HG03439 (cell line): ENCODE results near the gene FMO1.
"Not testable (repeated sequence)": the region's sequence is repeated elsewhere in the genome, so short reads cannot be mapped to it uniquely, and the experiment has no call there.

Experiments used
- ATAC-seq: cut with Tn5 transposase; IDR thresholded peaks from one replicate; pipeline ENCODE4 v1.9.1; 2021; ENCODE audit warnings: mild to moderate bottlenecking, moderate library complexity; ENCODE audit not compliant: unreplicated experiment

FMO1 gene, protein sequence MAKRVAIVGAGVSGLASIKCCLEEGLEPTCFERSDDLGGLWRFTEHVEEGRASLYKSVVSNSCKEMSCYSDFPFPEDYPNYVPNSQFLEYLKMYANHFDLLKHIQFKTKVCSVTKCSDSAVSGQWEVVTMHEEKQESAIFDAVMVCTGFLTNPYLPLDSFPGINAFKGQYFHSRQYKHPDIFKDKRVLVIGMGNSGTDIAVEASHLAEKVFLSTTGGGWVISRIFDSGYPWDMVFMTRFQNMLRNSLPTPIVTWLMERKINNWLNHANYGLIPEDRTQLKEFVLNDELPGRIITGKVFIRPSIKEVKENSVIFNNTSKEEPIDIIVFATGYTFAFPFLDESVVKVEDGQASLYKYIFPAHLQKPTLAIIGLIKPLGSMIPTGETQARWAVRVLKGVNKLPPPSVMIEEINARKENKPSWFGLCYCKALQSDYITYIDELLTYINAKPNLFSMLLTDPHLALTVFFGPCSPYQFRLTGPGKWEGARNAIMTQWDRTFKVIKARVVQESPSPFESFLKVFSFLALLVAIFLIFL

DNA sequence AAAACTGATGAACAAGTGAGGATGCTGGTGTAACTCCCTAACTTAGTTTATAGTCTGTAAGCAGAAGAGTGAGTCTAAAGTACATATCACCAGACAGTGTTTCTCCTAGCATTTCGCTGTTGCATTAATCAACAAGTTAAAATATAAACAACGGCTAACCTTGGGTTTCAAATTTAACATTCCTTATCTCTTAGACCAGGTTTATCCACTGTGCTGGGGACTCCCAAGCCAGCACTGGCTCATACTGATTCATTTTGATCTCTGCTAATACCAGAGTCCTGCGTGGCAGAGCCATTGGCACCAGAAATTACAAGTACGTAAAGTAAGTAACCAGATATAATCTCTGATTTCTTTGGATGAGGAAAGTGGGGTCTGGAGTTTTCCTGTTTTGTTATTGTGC, at the start of gene FMO1:
FMO1 (plus strand) TSS at position 193 of the 400 bp plus-strand sequence. CDS start 9,594 bp downstream, outside the sequence.
- no peak for ATAC-seq

DNA sequence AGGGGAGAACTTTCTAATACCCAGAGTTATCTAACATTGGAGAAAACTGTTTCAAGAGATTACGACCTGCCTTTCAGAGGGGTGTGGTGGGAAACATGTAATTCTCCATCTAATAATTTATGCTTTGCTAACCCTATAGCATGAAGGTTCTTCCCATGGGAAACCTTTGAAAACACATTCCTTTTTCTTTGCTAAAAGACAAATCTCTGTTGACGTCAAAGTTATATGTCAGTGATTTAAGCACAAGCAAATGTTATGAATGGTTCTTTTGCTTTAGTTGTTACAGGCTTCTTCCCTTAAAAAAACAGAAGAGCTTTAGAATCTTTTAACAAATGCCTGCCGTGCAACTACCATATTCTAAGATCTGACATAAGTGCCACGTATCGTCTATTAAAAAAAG, 44.0 kb upstream of the FMO1 start:
- no peak for ATAC-seq

DNA sequence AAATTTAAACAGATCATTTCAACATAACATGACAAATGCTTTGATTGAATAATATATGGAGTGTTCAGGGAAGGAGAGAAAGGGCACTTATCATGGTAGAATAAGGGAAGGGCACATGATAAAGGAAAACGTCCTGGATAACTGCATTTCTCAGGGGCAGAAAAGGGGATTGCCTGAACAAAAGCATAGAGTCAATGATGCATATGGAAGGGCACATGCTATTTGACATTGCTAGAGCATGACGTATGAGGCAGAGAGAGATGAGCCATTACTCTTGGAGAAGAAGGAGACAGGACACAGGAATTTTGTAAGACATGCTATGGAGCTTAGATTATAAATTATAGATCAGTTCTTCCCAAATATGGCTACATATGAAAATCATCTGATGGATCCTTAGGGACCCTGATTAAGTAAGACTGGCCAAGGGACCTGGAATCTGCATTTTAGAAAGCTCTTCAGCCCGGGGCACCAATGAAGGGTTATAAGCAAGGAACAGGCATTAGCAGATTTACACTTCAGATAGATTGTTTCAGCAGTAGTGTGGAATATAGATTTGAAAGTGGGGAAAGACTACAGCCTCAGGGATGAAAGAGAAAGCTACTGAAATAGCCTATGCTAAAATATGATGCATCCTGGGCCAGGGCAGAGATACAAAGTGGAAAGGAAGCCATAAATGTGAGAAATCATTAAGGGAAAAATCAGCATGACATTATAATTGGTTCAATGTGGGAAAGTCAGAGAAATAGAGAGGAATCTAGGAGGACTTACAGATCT, 41.9 kb upstream of the FMO1 start:
- no peak for ATAC-seq

DNA sequence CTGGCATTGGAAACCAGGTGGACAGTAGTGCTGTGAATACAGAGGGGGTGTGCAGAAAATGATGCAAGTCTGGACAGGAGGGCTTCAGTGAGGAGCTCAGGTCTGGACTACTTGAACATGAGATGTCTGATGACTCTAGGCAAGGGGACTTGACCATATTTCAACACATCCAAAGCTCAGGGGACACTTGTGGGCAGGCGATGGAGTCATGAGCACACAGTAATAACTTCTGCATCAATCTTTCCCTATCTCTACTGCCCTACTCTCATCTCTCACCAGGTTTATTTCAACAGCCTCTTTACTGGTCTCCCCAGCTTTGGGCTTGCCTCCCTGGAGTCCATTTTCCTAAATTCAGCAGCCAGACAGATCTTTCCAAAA, 41.3 kb upstream of the FMO1 start:
- no peak for ATAC-seq

DNA sequence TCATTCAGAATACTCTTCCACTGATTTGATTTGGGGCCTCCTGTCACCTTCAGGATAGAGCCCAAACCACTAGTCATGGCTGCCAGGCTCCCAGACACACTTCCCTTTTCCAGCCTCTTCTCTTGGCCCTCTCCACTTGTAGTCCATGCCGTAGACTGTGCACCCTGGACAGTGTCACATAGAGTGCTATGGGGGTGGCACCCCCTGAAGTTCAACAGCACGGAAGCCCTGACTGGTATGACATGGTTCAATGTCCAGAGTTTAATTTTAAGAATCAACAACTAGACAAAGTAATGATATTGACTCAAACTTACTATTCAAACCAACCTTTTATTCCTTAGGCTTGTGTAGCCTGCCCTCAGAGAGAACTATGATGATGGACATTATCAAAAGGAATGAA, 40.9 kb upstream of the FMO1 start:
- ATAC-seq, result no peak

DNA sequence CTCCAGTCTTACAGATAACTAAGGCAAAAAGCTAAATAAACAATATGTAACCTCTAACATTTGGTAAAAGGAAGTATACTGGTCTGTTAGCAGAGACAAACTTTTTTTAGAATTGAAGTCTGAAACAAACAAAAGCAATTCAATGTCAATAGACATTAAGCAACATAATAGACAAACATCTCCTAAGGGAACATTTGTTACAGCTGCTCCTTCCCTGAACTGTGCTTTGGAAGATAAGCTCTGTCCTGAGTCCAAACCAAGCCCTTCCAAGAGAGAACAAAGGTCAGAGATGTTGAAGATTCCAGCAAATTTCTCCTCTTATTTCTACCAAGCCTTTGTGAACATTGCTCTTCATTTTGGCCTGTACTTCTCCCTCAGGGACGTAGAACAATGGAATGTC, 37.9 kb upstream of the FMO1 start:
- no peak for ATAC-seq

DNA sequence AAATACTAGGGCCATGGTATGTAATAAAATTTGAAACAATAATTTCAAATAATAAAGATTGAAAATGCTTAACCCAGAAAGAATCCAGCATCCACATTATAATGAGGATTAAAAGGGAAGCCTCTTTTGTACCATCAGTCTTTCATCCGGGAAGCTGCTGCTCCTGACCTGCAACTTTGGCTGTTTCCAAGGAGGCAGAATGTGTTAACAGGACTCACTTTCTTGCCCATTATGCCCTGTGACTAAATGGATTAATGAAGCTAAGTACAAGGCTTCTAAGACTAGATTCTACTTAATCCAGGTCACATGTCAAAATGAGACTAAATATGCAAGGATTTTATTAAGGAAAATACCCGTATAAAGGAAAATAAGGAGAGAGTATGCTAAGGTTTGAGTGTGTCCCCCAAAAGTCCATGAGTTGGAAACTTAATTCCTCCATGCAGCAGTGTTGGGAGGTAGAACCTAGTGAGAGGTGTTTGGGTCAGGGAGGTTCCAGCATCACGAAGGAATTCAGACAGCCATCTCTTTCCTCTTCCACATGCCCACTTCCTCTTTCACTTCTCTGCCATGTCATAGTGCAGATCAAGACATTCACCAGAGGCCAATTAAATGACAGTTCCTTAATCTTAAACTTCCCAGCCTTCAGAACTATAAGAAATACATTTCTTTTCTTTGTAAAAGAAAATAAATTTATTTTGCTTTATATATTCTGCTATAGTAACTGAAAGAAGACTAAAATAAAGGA, 35.5 kb upstream of the FMO1 start:
- no peak for ATAC-seq

DNA sequence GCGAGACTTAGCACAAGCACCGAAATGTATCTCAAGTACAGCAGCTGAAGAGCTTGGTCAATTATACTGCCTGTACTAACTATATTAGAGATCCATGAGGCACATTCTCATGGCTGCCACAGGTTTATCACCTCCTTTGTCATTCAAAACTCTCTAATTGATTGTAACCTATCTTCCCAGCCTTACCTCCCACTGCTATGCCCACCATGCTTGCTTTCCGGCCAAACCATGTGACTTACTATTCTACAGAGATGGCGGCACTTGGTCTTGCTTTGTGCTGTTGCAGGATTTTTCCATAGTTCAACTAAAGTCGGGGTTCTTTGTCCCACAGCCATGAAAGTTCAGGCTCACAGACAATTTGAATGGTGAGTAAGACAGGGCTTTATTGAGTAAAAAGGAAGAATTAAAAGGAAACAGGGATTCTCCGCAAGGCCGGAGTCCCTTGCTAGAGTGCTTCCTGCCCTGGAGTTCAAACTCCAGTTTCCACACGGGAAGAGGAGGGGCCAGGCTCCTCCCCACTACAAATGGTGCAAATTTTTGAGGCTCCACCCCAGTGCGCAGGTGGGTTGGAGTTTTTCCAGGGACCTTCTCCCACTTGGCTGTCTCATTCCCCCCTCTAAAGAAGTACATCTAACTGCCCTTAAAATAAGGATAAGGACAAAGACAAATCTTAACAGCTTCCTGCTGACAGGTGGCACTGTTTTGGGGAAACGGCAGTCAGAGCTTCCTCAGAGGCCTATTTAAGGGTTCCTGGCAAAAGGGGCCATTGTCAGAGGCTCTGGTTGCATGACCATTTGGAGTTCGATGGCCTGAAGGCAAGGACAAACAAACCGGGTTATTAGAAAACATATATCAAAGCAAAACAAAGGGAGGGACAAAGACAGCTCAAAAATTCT, 34.5 kb upstream of the FMO1 start:
- ATAC-seq, result no peak

DNA sequence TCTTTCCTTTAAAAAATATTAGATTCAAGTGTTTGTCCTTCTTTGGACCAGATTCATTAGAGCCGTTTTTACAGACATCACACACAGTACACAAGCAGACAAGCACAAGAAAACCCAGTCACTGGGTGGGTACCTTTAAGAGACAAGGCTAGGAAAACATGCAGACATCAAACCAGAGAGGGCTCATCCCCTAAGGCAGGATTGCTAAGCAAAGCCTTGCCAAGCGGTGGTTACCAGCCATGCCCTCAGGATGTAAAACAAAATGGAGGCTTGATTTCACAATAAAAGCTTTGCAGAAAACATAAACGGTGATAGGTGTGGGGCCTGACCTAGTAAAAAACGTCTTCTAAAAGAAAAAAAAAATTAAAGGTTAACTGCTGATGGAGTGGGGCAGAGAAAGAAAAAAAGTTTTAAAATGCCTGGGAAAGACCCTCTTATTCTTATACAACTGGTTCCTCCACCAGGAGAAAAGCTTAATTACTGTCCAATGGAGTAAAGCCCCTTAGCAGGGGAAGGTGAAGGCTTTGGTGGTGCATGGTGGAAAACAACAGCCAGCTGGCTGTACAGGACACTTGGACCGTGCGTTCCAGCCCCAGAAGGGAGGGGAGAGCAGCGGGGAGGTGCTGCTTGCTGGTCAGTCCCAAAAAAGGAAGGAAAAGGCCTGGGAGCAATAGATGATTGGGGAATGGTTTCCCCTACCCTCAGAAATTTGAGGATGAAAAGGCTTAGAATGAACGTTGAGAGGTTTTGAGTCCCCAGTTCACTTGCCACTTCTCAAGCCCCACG, 30.4 kb upstream of the FMO1 start:
- no peak for ATAC-seq

DNA sequence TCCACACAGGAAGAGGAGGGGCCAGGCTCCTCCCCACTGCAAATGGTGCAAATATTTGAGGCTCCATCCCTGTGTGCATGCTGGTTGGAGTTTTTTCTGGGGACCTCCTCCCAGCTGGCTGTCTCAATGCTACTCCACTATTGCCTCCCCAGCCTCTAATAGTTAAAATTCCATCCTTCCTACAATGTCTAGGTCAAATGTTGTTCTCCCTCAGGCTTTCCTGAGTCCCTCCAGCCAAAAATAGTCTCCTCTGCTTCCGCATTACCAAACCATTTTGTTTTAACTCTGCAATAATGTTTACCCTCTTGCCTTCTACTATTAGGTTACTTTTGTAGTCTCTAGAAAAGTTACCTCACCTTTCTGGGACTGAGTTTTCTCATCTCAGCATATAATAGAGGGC, 29.6 kb upstream of the FMO1 start:
- no peak for ATAC-seq

DNA sequence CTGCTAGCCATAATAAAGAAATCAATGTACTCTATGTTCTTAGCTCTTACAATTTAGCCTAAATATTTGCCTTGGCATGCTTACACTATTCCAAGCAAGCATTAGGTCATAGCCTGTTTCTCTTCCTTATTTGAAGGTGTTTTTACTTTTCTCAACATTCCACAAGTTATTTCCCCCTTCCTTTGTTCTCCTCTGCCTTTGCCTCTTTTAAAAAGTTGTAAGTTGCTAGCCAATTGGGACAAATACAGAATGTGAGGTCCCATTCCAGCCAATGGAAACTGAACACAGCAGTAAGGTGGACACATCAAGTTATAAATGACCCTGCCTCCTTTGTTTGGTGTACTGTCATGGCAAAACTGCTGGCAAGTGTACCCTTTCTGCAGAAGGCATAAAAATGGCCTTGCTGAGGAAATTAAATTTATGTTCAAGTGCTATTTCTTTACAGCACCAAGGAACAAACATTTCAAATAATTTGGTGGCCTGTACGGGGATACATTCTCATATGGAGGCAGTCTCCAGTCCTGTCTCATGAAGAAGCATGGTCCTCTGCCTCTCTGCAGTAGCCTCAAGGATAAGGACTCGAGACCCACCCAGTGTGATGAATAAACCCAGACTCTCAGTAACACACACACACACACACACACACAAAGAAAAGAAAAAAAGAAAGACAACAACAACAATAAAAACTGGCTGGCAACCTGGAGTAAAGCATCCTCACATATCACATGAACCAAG, 28.8 kb upstream of the FMO1 start:
- ATAC-seq, result no peak

DNA sequence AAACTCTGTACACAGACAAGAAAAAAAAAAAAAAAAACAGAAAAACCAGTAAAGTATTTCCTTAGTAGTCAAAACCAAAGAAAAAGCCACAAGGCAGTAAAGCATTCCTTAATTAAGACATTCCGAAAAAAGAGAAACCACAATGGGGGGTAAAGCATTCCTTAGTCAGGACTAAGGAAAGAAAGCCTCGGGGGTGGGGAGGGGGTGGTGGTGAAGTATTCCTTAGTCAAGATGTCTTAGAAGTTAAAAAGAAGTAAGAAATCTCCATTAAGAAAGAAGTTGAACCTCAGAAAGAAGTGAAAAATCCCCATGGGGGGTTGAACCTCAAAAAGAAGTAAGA, 28.2 kb upstream of the FMO1 start:
- ATAC-seq, result no peak

DNA sequence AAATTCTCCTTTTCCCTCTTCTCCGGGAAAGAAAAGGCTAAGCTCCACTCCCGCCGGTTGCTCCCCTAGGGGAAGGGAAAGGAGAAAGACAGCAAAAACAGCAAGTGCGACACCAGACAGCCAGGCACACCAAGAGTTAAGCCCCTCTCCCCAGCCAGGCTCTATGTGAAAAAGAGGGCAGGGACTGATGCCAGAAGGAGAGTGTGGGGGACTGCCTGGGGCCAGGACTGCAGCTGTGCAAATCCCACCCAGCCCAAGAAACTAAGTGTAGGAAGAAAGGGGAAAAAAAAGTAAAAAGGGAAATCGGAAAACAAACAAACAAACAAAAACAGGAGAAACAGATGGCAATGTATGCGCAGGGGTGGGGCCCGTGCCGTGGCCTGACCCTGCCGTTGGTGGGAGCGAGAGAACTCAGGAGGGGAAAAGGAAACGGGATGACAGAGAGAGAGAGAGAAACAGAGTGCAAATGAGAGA, 27.7 kb upstream of the FMO1 start:
- ATAC-seq, result no peak

DNA sequence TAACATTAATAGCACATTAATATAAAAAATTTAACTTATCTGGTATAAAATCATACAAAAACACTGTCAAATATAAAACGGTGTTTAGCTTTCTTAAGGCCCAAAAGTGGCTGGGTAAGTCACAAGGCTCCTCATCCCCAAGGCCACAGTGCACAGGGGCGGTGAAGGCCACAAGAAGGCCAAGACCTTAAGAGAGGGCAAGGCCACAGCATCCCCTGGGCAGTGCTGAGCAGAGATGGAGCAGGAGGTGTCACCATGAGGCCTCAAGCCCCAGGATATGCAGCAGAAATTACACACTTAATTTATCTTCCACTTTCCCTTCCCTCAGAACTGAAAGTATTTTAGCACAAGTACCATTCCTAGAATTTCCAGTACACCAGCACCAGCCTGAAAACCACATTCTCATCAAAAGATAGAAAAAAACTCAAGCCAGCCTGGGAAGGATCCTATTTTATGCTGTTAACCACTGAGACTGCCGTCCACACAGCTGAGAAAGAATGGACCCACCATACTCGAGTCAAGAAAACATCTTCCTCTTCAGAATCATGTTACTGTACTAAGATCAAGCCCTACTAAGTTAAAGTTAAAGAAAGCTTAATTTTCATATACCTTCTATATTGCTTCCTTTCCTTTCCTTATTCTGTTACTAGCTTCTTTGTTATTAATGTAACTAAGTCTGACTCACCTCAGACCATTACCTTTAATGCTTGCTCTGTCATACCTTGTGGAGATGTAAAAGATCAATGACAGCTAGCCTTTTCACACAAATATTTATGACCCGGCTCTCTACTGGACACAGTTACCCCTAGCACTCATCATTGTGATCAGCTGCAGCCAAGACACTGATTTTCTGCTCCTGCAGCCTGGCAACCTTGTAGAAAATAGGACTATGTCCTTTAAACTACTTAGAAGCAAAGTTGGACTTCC, 26.4 kb upstream of the FMO1 start:
- ATAC-seq, result no peak

DNA sequence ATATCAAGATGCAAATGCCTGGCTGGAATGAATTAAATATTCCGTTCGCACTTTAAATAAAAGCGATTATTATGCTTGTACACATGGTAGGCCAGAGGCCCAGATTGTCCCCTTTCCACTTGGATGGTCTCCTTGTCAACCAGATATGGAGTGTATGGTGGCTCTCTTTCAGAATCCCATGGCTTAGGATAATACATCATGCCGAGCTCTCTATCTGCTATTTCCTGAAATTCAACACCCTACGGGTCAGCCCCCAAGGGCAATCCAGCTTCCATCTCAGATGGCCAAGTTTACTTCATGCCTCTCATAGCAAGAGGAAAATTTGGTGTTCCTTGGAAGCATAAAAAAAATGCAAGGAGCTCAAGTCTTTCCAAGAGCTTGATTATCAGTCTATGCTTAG, 25.4 kb upstream of the FMO1 start:
- ATAC-seq, result no peak

DNA sequence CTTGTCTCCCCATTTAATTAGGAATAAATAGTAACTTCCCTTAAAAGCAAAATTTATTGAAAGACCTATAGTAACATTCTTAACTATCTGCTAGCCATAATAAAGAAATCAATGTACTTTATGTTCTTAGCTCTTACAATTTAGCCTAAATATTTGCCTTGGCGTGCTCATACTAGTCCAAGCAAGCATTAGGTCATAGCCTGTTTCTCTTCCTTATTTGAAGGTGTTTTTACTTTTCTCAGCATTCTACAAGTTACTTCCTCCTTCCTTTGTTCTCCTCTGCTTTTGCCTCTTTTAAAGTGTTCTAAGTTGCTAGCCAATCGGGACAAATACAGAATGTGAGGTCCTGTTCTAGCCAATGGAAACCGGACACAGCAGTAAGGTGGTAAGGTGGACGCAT, 24.0 kb upstream of the FMO1 start:
- ATAC-seq, result not testable (repeated sequence)

DNA sequence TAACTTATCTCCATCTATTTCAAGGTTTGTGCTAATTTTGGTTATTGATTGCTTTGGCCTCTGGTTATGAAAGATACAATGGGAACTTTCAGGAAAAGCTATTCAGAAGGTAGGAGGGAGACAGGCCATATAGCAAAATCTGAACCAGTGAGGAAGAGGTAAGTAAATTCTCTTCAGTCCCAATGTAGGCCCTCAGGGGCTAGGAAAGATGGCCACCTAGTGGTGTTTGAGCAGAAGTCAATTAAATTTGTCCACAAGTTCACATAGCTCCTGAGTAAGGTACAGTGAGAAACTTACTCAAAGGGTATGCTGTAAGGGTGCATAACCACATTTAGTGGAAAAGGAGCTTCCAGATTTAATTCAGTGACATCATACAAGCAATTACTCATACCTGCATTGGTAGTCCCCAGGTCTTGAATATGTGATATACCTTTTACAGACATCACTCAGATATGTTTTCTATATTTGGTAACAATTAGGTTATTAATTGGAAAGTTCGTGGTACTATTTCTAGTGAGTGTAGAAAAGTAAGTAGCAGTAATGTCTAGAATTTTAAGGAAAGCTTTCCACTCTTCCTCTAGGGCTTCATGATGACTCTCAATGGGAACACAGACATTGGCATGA, 21.4 kb upstream of the FMO1 start:
- peak; percentile 91 for ATAC-seq
